ENCODE data around the gene GOLGA8K.
"Not testable (repeated sequence)": the region's sequence is repeated elsewhere in the genome, so short reads cannot be mapped to it uniquely, and the experiment has no call there.

GOLGA8K gene, protein sequence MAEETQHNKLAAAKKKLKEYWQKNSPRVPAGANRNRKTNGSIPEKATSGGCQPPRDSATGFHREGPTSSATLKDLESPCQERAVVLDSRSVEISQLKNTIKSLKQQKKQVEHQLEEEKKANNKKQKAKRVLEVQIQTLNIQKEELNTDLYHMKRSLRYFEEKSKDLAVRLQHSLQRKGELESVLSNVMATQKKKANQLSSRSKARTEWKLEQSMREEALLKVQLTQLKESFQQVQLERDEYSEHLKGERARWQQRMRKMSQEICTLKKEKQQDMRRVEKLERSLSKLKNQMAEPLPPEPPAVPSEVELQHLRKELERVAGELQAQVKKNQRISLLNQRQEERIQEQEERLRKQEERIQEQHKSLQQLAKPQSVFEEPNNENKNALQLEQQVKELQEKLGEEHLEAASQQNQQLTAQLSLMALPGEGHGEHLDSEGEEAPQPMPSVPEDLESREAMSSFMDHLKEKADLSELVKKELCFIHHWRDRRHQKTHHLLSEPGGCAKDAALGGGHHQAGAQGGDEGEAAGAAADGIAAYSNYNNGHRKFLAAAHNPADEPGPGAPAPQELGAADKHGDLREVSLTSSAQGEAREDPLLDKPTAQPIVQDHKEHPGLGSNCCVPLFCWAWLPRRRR

DNA sequence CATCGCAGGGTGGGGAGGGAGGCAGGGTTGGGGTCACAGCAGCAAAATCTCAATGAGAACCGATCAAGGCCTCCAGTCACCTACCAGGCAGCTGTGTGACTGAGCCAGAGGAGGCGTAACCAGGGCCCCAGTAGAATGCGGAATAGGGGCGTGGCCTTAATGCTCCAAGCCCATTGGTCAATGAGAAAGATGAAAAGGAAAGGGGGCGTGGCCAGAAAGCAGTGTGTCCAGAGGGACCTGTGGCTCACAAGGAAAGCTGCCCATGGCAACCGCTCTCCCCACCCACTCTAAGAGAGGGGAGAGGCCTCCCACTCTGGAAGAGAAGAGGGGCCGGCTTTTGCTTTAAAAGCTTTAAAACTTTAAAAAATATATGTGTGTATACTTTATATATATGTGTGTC is at the start of gene GOLGA8K:
TSS of gene GOLGA8K (minus strand) at position 101 of the 400 bp plus-strand sequence. CDS start at position 3, 98 bp downstream.
- not testable (repeated sequence) for DNase-seq

DNA sequence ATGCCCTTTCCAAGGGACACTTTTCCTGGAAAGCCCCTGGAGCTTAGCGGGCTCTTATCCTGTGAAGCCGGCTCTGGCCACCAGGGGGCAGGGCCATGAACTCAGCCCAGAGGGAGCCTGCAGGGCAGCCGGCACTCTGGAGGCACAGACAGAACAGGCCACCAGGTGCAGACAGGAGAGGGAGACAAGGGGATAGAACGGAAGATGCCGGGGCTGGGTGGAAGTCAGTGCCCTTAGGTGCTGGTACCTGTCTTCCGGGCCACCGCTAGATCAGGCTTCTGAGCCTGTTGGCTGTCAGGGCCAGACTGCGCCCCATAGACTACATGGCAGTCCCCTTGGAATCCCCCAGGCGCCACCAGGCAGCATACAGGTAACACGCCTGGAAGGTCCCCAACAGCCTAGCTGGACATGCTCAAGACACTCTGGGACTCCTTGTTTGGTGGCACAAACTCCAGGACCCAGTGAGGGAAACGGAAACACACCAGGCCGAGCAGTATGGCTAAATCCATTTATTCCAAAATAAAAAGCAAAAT is 37.4 kb upstream of the GOLGA8K start:
- DNase-seq: not testable (repeated sequence)

DNA sequence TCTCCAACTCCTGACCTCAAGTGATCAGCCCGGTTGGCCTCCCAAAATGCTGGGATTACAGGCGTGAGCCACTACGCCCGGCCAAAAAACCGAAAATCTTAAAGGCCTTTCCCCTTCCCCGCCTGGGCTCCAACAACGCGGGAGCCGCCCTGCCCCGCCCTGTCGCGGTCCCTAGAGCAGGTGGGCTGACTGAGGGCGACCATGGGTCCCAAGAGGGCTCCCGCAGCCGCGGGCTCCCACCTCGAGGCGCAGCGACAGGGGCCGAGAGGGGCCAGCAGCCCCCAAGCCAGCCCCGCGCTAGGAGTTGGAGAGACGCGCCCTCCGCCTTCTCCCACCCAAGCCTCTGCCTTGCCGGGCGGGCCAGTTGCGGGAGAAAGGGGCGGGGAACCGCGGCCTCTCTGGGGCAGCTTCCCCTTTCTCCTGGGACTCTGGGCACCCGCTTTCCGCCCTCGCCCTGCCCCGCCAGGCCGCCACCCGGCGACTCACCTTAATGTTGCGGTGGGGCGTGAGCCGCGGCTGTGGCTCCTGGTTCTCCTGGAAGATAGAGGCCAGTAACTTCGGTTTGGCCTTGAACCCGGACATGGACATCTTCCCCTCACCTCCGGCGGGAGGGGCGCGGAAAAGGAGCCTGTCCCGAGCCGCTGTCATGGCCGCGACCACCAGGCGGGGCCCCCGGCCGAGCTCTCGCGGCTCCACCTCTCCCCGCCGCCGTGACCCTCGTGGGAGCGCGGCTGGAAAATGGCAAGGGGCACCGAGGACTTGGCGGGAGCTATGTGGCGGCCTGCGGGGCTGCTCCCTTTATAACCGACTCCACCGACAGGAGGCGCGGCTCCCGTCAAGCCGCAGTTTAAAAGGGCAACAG is 31.2 kb upstream of the GOLGA8K start:
- DNase-seq: not testable (repeated sequence)

DNA sequence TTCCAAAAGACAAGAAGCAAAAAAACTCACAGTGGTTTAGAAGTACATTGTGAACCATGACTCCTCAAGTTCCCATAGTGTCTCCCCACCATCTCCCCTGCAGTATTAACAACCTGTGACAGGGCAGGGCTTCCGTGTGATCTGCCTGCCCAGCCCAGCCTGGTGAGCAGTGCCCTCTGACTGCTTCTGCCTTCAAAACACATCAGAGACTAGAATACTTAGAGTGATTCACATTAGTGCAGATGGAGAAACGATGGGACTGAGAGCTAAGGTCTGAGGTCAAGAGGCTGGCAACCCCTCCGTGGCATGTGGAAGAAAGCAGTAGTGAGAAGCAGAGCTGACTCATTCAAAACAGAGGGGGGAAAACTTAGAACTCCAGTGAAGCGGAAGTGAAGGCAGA is 24.5 kb upstream of the GOLGA8K start:
- not testable (repeated sequence) for DNase-seq

DNA sequence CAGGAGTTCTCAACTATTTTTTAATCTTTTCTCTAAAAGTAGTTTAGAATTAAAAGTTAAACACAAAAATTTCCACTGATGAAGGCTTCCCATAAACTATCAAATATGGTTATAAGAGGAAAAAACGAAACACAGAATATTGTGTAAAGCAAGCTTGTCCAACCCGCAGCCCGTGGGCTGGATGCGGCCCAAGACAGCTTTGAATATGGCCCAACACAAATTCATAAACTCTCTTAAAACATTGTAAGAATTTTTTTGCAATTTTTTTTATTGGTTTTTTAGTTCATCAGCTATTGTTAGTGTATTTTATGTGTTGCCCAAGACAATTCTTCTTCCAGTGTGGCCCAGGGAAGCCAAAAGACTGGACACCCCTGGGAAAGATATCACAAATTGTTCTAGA is 23.4 kb upstream of the GOLGA8K start:
- not testable (repeated sequence) for DNase-seq

DNA sequence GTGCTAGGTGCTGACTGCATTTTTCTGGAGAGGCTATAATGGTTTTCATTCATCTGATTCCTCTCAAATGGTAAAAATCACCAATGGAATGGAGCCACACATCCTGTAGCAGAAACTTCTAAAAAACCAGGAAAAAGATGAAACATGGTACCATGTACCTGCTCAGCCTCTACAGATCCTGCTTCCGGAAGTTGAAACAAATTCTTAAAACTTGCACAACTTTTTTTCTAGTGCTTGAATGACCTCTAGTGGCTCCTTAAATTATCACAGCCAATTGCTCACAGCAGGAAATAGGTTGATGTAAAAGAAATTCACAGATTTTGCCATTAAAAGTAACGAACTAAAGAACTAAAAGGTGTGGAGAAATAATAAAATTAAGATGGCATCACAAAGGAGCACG is 4.8 kb upstream of the GOLGA8K start:
- DNase-seq: not testable (repeated sequence)

DNA sequence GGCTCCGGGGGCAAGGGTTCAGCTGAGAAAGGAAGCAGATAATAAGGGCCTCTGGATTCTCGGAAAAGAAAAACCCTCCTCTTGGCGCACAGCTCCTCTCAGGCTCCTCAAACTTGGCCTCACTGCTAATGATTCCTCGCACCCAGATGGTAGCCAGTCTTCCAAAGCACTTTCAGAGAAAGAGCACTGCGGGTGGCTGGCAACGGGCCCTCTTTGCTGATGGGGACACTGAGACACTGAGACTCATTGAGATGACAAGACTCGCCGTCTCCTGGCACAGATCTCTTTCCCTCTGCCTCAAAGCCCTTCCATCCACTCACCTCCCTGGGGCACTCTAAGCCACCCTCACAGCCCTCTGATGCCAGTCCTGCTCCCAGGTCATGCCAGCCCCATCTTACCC is 6.6 kb downstream of the GOLGA8K start:
- not testable (repeated sequence) for DNase-seq

DNA sequence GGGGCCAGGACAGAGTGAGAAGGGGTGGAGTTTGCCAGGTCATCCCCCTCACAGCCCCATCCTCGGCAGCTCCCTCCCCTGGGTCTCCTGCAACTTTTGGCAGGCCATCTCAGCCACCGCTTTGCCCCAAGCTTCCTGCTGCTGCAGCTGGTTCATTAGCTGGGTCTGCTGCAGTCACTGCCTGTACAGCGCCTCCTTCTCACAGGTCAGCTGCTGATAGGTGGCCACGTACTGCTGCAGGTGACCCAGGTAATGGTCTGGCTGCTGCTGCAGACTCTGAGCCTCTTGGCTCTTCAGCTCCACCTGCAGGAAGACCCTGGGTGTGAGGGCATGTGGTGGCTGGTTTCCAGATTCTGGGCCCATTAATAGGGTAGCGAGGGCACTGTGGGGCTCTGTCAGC is 8.3 kb downstream of the GOLGA8K start:
- DNase-seq: not testable (repeated sequence)

DNA sequence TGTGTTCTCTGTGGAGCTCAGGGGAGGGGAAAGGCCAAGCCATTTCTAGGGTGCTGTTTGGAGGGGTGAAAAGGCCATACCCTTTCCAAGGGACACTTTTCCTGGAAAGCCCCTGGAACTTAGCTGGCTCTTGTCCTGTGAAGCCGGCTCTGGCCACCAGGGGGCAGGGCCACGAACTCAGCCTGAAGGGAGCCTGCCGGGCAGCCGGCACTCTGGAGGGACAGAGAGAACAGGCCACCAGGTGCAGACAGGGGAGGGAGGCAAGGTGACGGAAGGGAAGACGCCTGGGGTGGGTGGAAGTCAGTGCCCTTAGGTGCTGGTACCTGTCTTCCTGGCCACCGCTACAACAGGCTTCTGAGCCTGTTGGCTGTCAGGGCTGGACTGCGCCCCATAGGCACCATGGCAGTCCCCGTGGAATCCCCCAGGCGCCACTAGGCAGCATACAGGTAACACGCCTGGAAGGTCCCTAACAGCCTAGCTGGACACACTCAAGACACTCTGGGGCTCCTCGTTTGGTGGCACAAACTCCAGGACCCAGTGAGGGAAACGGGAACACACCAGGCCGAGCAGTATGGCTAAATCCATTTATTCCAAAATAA is 14.9 kb downstream of the GOLGA8K start:
- not testable (repeated sequence) for DNase-seq

DNA sequence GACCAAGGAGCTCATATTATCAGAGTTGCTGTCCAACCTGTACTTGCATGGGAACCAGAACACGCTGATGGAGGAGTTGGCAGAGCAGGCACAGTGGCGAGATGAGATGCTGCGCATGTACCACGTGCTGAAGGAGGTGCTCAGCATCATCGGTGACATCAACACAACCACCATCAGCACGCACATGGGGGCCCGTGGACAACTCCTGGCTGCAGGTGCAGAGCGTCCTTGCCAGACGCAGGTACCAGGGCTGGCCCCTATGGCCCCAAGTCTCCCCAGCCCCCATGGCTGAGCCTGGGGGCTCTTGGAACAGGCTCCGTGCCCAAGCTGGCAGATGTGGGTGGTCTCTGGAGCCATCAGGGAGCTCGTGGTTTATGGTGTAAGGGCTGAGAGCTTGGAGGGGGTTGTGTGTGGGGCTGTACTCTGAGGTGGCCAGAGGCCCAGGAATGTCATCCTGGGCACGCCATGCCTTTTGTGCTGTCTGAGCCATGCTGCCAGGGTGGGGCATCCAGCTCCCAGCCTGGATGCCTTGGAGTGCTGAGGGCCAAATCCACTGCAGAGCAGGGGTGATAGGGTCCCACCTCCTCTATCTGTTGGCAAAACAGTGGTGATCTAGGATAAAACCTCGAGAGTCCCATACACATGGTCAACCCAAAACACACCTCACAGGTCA is 17.1 kb downstream of the GOLGA8K start:
- not testable (repeated sequence) for DNase-seq

DNA sequence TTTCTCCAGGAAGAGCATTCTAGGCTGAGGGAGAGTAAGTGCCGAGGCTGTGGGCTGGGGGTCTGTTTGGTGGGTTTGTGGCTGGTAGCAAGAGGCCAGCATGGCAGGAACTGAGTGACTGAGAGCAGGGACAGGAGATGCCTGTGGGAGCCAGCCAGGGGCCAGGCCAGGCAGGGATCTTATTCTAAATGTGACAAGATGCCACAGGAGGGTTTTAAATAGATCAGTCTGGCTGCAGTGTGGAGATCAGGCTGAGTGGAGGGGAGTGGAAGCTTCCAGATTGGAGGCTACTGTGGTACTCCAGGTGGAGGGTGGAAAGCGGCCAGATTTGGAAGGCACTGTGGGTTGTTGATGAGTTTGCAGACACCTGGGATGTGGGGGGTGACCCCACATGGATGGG is 28.9 kb downstream of the GOLGA8K start:
- not testable (repeated sequence) for DNase-seq

DNA sequence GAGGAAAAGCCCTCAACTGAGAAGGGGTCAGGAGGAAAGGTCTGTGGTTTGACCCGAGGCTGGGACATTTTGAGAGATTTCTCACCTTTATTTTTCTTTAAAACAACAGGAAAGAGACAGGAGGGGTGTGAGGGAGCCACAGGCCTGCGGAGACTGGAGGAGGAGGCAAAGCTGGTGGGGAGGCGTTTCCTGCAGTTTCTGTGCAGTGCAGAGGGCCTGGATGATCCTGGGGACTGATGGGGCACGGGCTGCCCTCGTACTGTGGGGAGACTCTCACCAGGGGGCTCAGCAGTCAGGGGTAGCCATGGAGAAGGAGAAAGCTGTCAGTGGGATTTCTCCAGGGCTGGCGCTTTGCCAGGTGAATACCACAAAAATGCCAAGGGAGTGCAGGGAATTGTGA is 29.4 kb downstream of the GOLGA8K start:
- not testable (repeated sequence) for DNase-seq

DNA sequence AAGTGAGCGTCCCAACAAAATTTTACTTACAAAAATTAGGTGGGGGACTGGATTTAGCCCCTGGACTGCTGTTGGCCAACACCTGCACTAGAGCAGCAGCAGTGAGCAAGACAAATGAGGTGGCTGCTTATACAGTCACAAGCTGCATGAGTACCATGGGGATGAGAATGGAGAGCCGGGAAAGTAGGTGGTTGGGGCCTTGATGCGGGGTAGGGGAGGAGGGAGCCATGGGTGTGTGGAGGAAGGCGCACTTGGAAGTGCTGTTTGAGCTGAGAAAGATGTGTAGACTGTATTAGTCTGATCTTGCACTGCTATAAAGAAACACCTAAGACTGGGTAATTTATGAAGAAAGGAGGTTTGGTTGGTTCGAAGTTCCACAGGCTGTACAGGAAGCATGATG is 31.0 kb downstream of the GOLGA8K start:
- not testable (repeated sequence) for DNase-seq

DNA sequence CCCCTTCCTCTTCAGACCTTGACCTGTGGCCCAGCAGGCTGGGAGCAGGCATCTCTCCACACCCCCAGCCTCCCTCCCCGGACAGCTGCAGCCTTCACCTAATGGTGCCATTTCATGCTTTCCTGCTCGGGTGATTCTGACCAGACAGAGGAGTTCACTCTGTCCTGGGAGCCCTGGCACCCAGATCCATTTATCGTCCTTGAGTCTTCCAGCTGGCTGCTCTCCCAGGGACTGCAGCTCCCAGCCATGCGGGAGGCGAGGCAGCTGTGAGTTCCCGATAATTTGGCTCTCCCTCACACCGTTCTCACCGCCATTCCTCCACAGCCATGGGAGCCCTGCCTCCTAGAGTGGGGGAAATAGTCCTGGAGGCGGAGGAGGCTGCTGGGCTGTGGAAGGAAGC is 32.6 kb downstream of the GOLGA8K start:
- not testable (repeated sequence) for DNase-seq

DNA sequence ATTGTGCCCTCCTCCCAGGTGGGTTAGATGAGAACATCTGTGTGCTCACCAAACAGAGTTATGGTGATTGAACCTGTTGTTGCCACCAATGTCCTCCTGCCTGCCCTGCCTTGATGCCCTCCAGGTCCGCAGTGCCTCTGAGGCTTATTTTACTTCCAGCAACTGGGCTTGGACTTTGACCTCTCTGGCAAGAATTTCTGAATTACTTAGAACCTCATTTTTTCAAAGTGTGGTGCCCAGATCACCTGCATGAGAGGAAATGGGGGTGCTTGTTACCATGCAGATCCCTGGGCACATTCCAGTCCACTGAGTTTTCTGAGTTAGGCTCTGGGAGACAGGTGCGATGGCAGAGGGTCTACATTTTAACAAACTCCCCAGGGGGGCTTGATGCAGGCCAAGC is 33.0 kb downstream of the GOLGA8K start:
- not testable (repeated sequence) for DNase-seq

DNA sequence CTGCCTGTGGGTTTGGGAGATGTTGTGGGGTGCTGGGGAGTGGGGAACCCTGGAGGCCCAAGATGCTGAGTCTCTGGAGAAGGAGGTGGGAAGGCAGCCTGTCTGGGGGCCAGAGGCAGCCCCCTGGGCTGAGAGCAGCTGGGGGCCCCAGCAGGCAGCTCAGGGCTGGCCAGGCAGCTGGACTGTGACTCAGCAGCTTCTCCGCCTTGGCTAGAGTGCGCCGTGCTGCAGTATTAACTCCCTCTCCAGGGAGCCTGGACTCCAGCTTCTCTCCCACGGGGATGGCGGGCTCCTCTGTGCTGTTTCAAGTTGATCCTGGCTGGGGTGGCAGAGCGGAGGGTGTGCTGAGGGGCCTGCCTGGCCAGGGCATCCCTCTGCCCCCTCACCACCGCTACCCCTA is 36.6 kb downstream of the GOLGA8K start:
- DNase-seq: not testable (repeated sequence)

DNA sequence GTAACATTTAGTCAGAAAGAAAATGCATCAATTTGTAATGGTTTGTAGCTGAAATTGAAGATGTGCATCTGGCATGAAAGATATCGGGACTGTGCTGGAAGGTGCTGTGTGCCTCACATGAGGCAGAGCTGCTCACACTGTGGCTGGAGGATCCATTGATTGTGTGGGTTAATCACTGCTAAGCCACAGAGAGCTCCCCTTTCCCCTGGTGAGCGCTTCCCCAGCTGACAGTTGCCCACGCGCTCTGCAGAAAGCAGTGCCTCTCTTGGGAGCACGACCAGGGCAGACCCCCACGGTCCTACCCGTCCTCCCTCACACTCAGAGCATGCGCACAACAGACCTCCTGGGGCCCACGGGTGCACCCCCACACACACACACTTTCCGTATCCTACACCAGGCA is 37.1 kb downstream of the GOLGA8K start:
- DNase-seq: not testable (repeated sequence)

DNA sequence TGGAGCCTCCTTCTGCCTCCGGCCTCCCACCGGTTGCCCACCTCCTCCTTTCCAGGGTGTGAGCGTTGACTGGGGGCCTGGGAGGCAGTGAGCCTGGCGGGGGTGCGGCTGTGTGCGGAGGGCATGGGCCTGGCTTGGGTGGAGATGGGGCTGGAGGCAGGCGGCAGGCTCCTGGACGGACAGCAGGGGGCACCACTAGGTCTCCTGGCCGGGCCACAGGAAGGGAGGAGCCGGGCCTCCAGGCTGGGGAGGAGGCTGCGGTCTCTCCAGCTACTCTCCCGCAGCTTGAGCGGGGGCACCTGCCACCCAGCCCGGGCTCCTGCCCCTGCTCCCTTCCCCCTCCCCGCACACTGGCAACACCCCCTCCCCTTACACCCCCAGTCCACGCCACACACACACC is 38.1 kb downstream of the GOLGA8K start:
- peak; percentile 18 for DNase-seq

DNA sequence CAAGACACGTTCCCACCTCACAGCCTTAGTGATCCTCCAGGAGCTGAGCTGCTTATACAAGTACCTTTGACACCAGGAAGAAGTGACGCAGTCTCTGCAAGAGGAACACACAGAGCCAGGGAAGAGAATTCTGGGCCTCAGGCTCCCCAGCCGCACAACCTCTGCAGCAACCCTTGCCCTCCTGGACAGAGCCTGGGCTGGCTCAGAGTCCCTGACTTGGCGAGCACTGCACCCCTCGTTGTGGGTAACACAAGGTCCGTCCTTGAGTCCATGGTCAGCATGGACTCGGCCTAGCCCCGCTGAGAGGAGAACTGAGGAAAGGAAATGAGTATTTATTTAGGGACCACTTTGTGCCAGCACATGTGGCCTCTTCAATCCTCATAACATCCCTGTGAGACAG is 39.6 kb downstream of the GOLGA8K start:
- DNase-seq: not testable (repeated sequence)

DNA sequence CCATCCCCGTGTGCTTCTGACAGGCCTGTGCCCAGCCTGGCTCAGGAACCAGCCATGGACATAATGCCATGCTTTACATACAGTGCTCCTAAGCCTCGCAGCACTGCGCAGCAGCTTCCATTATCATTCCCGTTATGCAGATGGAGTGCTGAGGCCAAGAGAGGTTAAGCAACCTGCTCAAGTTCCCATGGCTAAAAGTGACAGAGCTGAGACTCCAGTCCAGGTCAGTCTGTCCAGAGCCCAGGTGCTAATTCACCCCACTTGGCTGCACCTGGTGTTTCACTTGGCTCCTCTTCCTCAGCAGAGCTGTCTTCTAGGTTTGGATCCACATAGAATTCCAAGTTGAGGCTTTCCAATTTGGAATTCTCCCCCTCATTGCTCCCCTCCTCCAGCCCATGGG is 41.4 kb downstream of the GOLGA8K start:
- not testable (repeated sequence) for DNase-seq

DNA sequence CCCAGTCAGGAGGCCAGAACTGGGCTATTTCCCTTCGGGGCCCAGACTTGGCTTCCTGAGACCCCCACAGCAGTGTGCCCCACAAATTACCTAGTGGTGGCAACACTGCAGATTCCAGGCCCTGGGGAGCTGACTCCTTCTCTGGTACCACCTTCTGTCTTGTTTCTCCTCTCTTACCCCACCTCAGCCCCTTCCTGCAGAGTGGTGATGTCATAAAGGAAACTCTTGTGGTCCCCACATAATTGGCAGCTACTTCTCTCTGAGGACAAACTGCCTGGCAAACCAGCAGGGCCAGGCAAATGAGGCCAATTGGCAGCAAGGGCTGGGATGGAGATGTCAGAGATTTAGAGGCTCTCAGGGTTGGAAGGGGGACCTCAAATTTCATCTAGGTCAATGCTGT is 44.6 kb downstream of the GOLGA8K start:
- DNase-seq: not testable (repeated sequence)

DNA sequence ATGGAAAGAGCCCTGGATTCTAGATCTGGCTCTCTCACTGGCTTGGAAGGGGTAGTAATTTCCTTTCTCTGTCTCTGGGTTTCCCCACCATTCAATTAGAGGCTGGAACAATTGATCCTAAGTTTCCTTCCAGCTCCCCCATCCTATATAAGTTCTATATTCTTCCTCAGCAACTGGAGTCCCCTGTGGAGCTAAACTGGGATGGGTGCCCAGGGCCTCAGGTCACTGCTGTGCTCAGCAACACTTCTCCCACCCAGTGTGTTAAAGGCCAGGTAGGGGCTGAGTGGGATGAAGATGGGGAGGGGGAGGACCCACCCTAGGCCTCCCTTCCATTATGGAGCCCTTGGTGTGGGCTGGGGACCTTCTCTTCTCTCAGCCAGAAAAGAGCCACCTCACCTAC is 46.2 kb downstream of the GOLGA8K start:
- DNase-seq: not testable (repeated sequence)

Data from activated CD4-positive, alpha-beta T cell treated with anti-CD3 and anti-CD28 coated beads for 1 hour (primary cell).